ENCODE results near the gene LGR5.

Gene LGR5

GRCh38 chr12:71592841-71593240 lies 153.2 kb downstream of the LGR5 start:
- TF ChIP-seq, protein P1, sequence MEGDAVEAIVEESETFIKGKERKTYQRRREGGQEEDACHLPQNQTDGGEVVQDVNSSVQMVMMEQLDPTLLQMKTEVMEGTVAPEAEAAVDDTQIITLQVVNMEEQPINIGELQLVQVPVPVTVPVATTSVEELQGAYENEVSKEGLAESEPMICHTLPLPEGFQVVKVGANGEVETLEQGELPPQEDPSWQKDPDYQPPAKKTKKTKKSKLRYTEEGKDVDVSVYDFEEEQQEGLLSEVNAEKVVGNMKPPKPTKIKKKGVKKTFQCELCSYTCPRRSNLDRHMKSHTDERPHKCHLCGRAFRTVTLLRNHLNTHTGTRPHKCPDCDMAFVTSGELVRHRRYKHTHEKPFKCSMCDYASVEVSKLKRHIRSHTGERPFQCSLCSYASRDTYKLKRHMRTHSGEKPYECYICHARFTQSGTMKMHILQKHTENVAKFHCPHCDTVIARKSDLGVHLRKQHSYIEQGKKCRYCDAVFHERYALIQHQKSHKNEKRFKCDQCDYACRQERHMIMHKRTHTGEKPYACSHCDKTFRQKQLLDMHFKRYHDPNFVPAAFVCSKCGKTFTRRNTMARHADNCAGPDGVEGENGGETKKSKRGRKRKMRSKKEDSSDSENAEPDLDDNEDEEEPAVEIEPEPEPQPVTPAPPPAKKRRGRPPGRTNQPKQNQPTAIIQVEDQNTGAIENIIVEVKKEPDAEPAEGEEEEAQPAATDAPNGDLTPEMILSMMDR (conservative IDR thresholded peaks at IDR 0.05; ENCODE audit: low read length): no peak
- no peak for DNase-seq (ENCODE audit: low read depth)
- H3K4me3 ChIP-seq (ENCODE audit: low read length): no peak overlapping the region

DNA sequence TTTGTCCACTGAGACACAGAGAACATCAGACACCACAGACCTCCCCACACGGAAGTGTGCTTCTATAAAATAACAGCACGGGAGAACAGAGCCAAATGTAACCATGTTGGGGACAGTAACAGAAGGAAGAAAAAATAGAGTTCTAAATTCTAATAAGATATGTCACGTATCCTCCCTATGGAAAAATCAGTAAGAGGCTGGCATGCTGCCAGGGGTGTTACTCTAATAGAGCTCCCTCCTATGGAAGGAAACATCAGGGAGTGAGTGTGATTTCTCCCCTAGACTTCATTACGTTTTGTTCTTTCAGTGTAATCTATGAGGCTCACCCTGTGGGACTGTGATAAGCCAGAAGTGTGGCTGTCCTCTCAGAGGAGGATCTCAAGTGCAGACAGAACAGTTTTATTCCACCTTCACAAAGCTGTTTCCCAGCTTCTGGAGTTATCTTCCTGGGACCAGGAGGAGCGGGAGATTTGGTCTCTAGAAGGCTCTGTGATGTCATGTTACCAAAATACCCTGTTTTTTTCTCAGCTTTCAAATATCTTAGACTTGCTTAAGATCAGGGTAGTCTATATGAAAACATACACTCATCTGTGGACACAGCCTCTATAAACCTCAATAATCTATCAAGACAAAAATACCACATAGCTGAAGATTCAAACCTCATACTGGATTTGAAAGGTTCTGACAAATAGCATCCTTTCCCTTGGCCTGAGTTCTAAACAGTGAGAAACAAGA lies 154.8 kb downstream of the LGR5 start:
- H3K4me3 ChIP-seq (ENCODE audit: low read length): no peak overlapping the region
- TF ChIP-seq, protein P1 (conservative IDR thresholded peaks at IDR 0.05; ENCODE audit: low read length): no peak
- DNase-seq (ENCODE audit: low read depth): no peak

- TF ChIP-seq, protein P1 (conservative IDR thresholded peaks at IDR 0.05; ENCODE audit: low read length): no peak
- no peak for DNase-seq (ENCODE audit: low read depth)
- no peak overlapping the region for H3K4me3 ChIP-seq (ENCODE audit: low read length)
These were observed 159.6 kb downstream of the LGR5 start for GRCh38 chr12:71599210-71599609.

- H3K4me3 ChIP-seq (ENCODE audit: low read length): no peak overlapping the region
- no peak for DNase-seq (ENCODE audit: low read depth)
- TF ChIP-seq, protein P1 (conservative IDR thresholded peaks at IDR 0.05; ENCODE audit: low read length): no peak
These were observed 161.9 kb downstream of the LGR5 start for GRCh38 chr12:71601546-71601945.

DNA sequence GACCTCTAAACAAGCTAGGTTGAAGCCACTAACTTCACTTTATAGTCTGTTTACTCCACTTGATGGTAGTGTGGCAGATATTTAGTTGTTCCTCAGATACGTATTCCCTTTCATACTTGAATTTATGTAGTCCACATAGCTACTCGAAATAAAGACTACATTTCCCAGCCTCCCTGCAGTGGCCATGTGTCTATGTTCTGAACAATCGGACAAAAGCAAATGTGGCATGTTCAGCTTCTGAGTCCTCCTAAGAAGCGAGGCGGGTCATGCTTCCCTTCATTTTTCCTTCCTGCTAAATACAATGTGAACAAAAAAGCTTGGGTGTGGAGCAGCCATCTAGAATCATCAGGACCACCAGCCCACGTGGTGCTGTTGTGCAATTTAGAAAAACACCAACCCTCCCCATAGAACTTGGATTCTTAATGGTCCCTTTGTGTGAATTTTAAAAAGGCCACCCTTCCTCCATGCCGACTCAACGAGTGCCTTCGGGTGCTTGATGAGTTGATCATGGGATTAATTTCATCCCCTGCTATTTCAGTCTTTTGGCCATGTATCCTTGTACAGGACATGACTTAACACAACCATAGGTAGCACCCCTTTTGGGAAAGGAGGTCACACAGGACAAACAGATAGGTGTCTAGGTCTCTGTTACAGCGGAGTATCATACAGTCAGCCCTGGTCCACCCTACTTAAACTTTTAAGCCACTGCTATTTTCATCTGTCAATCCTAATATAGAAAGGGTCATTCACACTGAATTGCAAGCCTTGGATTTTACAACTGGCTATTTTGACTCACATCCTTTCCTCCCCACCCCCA lies 163.4 kb downstream of the LGR5 start:
- TF ChIP-seq, protein P1 (conservative IDR thresholded peaks at IDR 0.05; ENCODE audit: low read length): no peak
- DNase-seq (ENCODE audit: low read depth): no peak

DNA sequence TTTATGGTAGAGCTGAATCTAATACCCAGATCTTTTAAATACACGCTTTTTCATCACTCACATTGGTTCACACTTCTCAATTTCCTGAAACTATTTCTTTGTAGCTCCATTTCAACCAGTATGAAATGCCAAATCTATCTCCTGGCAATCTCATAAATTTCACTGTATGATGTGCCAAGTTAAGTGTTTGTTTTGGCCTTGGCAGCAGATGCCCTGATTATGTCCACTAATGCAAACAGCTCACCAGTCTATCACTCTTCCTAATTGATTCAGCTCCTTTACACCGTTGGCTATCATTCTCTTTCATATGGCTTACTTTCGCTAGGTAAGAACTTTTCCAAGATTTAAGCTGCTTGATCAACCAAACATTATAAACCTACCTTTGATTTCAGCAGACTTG lies 165.4 kb downstream of the LGR5 start:
- TF ChIP-seq, protein P1 (conservative IDR thresholded peaks at IDR 0.05; ENCODE audit: low read length): no peak
- H3K4me3 ChIP-seq (ENCODE audit: low read length): no peak overlapping the region
- DNase-seq (ENCODE audit: low read depth): no peak

More for the DNA sequence above, 163.4 kb downstream of the LGR5 start:
- no peak overlapping the region for H3K4me3 ChIP-seq (ENCODE audit: low read length)

All from AG10803 (cell line).